ENCODE data around the gene LRRC71. TPM values are rescaled to one million over a fixed set of nuclear protein-coding genes. Genes with fewer than 3 reads are reported as not detected.
A peak's percentile ranks its signal among the peaks of the same experiment; 100 is the strongest.

LRRC71 gene
- total RNA-seq, 1 donor from 2014 or later = 0.32 TPM

DNA sequence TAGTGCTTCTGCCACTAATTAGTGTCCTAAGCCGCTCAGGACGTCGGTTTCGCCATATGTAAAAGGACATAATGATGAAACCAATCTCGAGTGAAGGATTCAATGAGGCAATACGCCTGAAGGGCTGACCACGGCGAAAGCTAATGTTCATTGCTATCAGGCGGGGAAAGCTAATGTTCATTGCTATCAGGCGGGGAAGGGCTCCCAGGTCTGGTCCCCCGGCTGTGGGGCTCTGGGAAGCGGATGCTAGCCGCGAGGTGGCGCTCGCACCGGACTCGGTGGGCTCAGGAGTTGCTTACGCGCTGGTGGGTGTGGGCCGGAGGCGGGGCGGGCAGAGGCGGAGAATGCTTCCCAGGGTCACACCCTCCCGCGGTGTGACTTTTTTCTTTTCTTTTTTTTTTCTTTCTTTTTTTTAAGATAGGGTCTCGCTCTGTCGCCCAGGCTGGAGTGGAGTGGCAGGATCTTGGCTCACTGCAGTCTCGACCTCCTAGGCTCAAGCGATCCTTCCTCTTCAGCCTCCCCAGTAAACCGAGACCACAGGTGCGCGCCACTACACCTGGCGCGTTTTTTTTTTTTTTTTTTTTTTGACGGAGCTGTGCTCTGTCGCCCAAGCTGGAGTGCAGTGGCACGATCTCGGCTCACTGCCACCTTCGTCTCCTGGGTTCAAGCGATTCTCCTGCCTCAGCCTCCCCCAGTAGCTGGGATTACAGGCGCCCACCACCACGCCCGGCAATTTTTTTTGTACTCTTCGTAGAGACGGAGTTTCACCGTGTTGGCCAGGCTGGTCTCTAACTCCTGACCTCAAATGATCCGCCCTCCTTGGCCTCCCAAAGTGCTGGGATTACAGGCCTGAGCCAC, 28.0 kb upstream of the LRRC71 start:
- DNase-seq (ENCODE audit: low spot score) = peak; percentile 96

DNA sequence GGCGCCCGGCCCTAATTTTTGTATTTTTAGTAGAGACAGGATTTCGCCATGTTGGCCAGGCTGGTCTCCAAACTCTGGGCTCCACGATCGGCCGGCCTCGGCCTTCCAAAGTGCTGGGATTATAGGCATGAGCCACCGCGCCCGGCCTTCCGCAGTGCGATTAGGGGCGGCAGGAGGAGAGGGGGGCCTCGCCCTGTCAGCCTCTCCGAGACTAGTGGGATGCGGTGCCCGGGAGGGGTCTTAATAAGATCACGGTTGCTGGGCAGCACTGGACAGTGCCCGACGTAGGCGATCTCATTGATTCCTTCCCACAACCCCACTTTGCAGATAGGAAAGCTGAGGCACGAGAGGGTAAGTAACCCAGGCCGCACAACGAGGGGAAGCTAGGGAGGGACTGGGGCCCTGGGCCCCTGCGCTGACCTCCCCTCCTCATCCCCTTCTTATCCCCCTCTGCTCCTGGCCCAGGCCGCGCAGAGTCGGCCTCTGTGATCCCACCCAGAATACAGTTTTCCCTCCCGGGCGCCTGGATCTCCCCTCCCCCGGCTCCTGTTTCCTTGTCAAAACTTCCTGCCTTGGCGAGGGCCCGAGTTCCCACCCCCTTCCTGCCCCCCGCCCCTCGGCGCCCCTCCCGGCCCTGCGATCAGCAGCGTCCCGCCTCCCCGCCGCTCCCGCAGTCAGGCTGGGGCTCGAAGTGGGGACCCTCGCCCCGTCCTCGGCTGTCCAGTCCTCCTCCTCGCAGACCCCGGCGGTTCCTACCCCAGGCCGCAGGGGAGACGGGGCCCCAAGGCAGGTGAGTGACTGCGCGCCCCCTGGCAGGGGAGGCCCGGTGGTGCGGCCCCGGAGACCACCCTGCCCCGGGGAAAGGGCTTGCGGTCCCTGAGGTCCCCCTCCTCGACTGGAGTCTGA, 27.1 kb upstream of the LRRC71 start, which contains the start of gene PEAR1:
Gene PEAR1, plus strand, starts transcription at position 671 of the 906 bp plus-strand sequence. CDS start 10,209 bp downstream, outside the sequence.
- no peak for DNase-seq (ENCODE audit: low spot score)

DNA sequence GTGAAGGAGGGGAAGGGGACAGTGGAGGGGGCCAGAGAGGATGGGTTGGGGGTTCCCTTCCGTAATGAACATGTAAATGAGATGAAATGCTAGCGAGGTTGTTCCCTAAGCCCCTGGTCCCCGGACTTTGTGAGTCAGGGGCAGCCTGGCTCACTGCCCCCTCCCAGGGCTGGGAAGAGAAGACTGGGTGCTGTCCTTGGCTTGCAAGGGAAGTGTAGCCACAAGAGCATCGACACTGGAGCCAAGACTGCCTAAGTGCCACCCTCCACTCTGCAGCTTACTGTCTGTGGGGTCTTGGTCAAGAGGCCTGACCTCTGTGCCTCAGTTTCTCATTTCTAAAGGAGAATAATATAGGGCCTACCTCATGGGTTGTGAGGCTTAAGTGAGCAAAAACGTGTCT, 26.4 kb upstream of the LRRC71 start:
- no peak for DNase-seq (ENCODE audit: low spot score)

DNA sequence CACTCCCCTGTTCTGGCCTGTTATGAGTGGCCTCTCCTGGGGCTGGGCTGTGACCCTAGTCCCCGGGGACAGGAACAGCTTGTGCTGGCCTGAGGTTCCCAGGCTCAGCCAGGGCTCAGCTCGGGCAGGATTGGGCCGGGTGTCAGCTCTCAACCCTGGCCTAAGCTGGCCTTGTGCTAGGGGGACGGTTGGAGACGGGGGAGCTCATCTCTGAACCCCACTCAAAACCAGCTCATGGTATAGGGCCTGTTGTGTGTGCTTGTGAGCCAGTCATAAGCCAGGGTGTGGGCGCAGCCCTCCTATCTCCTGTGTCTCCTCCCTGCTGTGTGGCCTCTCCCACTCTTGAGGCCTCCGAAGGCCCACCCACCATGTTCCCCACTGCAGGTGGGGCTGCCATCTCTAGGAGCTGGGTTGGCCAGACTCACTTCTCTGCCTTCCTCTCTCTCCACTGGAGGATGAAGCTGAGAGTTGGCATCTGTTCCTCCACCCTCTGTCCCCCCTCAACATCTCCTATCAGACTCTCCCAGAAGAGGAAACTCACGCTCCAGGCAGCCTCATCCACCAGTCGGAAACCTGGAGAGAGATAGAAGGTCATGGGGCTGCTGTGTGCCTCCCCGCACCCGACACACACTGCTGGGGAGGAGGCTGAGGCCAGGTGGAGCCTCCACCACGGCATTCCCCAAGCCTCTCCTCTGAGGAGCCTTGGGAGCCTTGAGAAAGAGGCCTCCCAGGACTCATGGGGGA, 25.5 kb upstream of the LRRC71 start:
- DNase-seq (ENCODE audit: low spot score) = no peak

DNA sequence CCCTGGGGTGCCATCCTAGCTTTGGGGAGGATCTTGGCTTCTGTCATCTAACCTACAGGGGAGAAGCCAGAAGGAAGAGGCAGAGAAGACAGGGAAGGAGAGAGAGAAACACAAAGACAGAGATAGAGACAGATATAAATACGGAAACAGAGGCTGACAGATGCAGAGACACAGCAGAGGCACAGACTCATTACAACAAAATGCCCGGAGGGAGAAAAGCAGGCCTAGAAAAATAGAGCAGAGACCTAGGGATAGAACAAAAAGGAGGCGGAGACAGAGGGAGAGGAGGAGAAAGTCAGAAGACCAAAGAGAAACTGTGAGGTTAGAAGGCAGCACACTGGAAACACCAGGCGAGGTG, 25.0 kb upstream of the LRRC71 start:
- no peak for DNase-seq (ENCODE audit: low spot score)

DNA sequence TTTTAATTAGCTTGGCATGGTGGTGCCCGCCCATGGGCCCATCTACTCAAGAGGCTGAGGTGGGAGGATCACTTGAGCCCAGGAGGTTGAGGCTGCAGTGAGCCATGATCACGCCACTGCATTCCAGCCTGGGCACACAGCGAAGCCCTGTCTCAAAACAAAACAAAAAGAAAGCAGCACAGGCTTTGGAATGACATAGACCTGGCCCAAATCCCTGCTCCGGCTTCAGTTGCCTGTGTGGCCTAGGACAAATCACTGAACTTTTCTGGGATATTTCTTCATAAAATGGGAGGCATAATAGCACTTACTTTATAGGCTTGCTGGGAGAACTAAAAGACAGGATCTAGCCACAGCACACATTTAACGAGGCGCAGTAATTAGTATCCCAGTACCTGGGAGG, 24.5 kb upstream of the LRRC71 start:
- DNase-seq (ENCODE audit: low spot score) = no peak

DNA sequence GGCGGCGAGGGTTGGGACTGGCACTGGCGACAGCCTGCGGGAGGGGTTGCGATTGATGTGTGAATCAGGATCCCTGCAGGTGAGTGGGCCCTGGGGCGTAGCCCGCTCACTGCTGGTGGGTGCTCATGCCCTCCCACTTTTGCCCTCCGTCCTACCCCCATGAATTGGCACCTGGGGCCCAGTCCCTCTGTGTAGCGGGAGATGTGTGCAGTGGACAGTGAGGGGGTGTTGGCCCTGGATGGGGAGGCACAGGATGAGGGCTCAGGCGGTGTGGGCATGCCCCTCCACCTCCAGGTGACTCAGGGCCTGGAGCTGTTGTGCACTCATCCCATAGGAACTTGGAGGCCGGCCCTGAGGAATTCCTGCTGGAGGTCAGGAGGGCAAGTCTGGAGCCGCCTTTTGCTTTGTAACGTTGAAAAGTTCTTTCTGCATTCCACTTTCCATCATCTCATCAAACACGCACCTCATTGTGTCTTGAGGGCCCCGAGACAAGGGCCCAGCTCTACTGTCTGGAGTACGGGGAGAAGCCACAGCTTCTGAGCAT, 23.9 kb upstream of the LRRC71 start:
- no peak for DNase-seq (ENCODE audit: low spot score)

DNA sequence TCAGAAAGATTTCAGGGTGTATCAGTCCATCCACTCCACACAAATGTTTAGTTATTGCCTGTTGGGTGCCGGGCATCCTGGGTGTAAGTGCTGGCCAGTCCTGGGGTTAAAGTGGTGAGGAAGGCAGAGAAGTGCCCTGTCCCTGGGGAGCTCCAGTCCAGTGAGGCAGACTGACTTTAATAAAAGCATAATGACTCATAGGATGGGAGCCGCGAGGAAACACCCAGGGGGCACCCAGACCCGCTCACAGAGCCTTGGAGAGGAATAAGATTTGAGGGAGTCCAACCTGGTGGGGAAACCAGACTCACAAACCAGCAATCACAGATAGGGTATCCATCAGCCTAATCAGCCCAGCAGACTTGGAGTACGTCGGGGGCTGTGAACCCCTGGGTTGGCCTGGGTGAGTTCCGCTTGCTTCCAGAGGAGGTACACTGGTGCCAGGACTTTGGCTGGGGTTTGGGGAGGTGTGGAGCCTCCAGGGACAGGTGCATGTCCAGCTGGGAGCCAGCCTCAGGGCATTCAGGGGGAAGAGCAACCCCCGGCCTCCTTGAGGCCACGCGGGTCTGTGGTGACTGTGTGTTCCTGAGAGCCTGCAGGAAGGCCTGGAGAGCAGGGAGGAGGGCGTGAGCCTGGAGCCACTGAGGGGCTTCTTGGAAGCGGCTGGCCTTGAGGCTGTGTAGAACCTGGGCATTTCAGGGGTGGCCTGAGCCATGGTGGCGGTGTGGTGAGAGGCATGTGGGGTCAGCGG, 23.2 kb upstream of the LRRC71 start:
- no peak for DNase-seq (ENCODE audit: low spot score)

DNA sequence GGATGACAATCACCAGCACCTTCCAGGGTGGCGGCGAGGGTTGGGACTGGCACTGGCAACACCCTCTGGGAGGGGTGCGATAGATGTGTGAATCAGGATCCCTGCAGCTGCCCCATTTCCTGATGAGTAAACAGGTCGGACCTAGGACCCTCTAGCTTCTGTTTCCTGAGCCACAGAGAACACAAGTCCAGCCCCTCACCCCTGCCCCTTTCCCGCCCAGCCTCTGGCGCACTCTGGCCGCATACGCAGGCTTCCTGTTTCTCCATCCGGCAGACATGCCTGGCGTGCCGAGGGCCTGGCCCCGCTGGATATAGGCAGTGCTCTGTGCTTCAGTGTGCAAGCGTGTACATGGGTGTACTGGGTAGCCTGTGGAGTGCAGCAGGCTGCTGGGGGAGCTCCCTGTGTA, 22.3 kb upstream of the LRRC71 start:
- no peak for DNase-seq (ENCODE audit: low spot score)

DNA sequence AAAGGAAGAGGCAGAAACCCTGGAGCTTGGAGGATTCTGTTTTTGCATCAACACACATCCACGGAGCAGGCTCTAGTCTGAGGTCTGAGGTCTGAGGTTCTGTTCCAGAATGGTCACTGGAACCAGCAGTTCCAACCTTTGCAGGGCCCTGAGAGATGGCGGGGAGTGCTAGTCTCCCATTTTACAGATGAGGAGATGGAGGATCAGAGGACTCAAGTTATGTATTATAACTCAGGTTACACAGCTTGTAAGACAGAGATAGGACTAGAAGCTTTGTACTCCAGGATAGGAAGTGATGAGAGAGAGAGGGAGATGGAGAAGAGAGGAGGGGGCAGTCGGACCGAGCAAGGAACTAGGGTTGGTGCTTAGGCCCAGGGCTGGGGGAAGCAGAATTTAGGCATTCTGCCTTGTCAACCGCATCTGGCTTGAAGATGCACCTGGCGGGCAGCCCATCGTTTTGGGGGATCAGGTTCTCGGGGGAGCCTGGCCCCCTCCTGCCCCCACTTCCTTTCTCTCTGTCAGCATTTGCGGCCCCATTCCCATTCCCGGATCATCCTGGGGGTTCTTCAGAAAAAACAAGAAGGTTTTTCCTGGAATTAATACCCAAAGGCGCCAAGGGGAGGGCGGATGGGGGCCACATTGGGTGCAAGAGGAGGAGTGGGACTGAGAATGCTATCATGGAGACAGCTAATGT, 21.3 kb upstream of the LRRC71 start:
- DNase-seq (ENCODE audit: low spot score) = no peak

DNA sequence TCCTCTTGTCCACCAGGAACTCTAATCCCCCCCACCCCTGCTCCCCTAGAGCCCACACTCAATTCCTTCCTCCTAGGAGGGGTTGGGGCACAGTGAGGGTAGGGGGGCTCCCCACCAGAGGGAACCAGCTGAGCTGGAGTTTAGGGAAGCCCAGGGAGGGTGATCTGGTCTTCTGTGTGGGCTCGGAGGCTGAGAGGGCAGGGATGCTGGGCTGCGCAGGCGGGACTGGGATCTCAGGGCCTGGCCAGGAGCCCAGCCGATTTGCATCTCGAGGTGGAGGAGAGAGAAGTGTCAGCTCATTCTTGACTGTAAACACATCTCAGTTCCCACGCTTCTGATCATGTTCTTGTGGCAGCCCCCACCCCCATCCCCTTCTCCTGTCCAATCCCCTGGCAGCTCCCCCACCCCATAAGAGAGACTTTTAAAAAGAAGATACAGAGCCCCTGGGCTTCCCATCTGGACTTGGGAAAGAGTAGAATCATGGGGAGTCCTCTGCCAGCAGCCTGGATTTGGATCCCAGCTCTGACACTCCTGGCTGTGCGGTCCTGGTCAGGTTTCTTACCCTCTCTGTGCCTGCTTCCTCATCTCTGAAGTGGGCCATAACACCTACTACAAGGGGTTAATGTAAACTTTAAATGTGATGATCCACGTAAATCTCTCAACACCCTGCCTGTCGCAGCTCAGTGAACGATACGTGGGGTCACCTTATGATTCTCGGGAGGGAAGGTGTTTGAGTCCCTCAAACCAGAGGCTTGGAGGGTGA, 20.3 kb upstream of the LRRC71 start:
- no peak for DNase-seq (ENCODE audit: low spot score)

DNA sequence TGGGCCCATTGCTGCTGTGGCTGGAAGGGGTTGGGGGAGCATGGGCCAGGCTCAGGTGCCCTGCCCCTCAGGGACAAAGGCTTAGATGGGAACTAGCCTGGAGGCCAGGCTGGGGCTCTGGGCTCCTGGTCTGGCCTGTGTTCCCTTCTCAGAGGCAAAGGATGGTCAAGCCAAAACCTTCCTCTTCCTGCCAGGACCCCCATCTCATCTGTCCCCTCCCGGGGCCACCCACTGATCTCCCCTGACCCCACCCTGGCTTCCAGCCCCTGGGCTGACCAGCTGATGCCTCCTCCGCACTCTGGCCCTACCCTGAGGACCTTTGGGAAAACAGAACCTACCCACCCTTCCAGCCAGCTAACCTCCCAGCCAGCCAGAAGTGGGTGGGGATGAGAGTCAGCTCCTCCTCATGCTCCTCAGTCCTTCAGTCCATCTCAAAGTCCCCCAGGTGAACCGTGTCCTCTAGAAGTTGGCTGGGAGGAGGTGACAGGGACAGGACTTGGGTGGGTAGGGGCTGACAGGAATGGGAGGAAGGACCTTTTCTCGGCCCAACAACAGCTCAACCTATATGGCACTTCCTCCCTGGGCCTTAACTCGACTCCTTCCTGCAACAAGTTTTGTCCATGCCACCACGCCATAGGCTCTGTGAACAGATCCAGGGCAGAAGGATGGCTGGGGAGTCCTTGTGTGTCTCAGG, 19.4 kb upstream of the LRRC71 start:
- no peak for DNase-seq (ENCODE audit: low spot score)

DNA sequence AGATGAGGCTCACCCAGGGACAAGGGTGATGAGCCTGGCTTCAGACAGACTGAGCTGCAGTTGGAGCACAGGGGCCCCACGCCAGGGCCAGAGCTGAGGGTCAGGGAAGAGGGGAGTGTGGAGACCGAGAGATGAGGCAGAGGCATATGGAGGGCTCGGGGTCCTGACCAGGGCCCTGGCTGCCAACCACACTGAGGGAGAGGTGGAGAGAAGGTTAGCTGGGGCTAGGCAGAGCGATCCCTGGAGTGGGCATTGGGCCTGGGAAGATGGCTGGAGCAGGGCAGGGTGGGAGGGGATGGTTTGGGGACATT, 18.9 kb upstream of the LRRC71 start:
- no peak for DNase-seq (ENCODE audit: low spot score)

DNA sequence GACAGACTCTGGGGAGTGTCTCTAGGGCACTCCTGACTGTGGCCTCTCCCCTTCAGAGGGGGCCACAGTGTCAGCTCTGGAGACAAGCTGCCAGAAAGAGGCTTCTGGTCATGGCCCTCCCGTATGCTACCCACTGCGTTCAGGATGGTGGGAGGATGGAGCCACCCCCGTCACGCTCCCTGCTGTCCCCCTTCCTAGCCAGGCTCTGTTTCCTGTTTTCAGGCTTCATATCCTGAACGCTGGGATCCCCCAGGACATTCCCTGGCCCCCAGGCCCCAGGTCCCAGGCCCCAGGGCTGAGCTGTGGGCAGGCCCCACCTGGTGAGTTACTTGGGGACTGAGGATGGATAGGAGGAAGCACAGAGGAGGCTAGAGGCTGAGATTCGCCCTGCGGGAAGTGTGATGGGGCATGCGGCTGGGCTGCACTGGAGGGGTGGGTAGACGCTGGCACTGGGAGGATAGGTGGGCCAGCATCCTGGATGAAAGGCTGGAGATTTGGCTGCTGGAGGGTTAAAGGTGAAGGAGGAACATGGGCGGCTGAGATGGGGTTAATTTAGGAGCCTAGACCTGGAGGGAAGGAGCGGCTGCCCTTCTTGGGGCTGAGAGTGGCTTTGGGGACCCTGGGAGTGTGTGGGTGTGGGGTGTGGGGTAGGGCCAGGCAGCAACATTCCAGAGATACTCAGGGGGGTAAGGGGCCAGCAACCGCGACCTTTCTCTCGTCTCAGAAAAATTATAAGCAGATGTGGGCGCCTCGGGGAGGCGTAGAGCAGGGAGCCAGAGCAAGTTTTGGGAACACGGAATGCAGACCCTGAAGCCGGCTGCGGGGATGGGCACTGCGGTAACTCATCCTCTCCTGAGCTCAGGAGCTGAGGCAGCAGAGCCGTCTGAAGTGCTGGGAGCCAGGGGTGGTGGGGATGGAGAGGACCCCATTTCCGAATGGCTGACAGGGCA, 18.2 kb upstream of the LRRC71 start:
- no peak for DNase-seq (ENCODE audit: low spot score)

DNA sequence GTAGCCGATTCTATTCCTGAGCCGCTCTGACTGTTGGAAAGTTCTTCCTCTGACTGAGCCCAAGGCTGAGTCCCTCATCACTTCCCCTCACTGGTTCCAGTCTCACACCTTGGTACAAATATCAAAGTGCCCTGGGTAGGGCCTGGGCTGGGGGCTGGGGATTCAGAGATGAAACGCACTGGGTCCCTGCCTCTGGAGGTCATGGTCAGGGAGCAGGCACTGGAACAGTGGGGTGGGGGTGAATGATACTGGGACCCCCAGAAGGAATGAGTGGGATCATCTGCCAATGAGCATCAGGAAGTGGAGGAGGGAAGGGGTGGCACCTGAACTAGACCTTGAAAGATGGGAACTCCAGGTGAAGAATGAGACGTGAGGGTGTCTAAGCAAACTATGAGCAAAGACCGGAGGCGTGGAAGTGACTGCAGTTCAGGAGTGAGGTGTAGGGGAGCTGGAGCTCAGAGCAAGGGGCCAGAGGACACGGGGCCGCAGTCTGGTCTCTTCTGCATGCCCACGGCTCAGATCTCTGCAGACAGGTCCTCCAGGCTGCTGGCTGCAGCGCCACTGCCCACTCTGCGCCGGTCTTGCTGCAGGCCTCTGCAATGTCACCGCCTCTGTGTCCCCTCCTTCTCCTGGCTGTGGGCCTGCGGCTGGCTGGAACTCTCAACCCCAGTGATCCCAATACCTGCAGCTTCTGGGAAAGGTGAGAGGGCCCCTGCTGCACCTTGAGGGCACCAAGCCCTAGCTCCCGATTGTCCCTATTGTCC, 16.9 kb upstream of the LRRC71 start:
- no peak for DNase-seq (ENCODE audit: low spot score)

DNA sequence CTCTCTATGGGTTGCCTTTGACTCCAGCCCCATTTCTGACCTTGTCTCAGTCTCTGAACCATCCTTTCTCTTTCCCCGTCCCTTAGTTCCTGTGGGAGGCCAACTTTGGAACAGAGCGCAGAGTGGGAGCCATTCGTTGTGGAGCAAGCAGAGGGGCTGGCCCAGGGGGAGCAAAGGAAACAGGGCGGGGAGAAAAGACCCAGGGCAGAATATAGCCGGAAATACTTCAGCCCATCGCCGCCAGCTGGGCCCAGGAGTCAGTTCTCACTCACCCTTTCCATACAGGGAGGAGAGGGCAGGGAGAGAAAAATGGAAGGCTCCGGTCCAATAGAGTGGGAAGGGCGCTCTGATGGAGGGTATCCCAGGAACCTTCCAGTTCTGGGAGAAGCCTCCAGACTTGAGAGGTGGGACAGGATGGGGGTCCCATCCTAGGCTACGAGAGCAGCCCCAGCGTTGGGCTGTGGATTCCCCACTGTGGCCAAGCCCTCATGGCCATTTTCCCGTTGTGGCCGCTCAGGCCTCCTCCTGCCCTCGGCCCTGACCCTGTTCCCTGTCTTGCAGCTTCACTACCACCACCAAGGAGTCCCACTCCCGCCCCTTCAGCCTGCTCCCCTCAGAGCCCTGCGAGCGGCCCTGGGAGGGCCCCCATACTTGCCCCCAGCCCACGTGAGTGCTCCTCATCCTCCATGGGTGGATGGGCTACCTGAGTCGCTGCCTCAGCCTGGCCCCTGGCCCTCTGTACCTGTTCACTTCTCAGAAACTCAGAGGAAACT, 16.1 kb upstream of the LRRC71 start:
- no peak for DNase-seq (ENCODE audit: low spot score)

Measured in mesenteric fat pad (tissue), 1 donor.